ENCODE data around the gene CYB561A3.

CYB561A3 gene

GRCh38 chr11:61378713-61379313 is 17.1 kb upstream of the CYB561A3 start:
- no peaks in the 10 kb centered on the region for H3K4me1 Mint-ChIP-seq (ENCODE audit: low read depth)
- peaks cover 7% of the 10 kb centered on the region for H3K36me3 Mint-ChIP-seq (ENCODE audit: low read depth)
- H3K27me3 Mint-ChIP-seq (ENCODE audit: low read depth), result no peaks in the 10 kb centered on the region
- H3K4me3 Mint-ChIP-seq, result no peak overlapping the region
- no peak overlapping the region for H3K27ac Mint-ChIP-seq
- no peaks in the 10 kb centered on the region for H3K9me3 Mint-ChIP-seq

DNA sequence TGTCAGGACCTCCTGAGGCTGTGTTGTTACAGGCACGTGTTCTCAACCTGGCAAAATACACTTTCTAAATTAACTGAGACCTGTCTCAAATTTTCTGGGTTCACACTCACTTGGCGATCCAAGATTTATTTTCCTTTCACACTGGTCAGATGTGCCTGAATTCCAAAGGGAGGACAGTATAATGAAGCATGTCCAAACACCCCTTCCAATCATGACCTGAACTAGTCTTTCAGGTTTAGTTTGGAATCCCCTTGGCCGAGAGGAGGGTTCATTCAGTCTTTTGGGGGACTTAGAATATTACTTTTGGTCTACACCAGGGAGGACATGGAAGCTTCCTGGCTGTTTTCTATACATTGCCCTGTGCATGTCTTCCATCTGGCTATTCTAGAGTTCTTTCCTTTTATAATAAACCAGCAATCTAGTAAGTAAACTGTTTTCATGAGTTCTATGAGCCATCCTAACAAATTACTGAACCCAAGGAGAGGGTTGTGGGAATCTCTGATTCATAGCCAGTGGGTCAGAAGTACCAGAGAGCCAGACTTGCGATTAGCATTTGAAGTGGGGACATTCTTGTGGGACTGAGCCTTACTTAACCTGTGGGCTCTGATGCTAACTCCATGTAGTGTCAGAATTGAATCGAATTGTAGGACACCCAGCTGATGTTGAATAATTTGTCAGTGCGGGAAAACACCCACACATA is 15.9 kb upstream of the CYB561A3 start:
- H3K4me3 Mint-ChIP-seq, result no peak overlapping the region

GRCh38 chr11:61375761-61376108 is 14.1 kb upstream of the CYB561A3 start:
- H3K9me3 Mint-ChIP-seq, result peaks cover 4% of the 10 kb centered on the region
- H3K4me3 Mint-ChIP-seq, result no peak overlapping the region
- H3K36me3 Mint-ChIP-seq (ENCODE audit: low read depth), result peaks cover 18% of the 10 kb centered on the region
- no peaks in the 10 kb centered on the region for H3K4me1 Mint-ChIP-seq (ENCODE audit: low read depth)
- H3K27ac Mint-ChIP-seq, result no peak overlapping the region
- no peaks in the 10 kb centered on the region for H3K27me3 Mint-ChIP-seq (ENCODE audit: low read depth)

More for the DNA sequence above, 15.9 kb upstream of the CYB561A3 start:
- peaks cover 10% of the 10 kb centered on the region for H3K36me3 Mint-ChIP-seq (ENCODE audit: low read depth)
- H3K27me3 Mint-ChIP-seq (ENCODE audit: low read depth), result no peaks in the 10 kb centered on the region
- no peaks in the 10 kb centered on the region for H3K4me1 Mint-ChIP-seq (ENCODE audit: low read depth)
- H3K9me3 Mint-ChIP-seq, result no peaks in the 10 kb centered on the region
- H3K27ac Mint-ChIP-seq, result no peak overlapping the region

DNA sequence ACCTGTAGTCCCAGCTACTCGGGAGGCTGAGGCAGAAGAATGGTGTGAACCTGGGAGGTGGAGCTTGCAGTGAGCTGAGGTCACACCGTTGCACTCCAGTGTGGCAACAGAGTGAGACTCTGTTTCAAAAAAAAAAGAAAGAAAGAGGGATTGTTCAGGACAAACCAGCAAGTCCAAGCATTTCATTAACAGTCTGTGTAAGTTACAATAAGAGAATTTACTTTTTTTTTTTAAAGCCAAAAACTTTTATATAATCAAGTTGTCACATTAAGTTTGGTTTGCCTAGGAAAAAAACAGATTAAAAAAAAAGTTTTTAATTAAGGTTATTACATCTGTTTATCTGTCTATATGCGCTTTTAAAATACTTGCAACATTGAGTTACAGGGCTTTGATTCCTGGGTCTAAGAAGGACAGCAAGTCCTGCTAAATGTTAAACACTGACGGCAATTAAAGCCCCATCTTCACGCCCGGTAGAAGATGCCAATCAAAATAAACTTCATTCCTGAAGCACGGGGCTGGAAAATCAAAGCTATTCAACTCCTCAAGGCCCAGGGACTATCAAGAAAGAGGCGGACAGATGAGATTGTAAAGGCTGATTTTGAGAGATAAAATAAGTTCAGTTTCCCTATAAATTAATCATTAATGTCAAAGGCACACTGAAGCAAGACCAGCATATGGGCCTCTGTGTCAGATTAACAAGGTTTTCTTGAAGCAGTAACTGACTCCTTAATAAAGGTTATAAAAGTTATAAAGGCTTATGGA is 11.2 kb upstream of the CYB561A3 start:
- peaks cover 39% of the 10 kb centered on the region for H3K36me3 Mint-ChIP-seq (ENCODE audit: low read depth)
- no peak overlapping the region for H3K4me3 Mint-ChIP-seq
- H3K27ac Mint-ChIP-seq, result no peak overlapping the region
- peaks cover 4% of the 10 kb centered on the region for H3K9me3 Mint-ChIP-seq
- no peaks in the 10 kb centered on the region for H3K27me3 Mint-ChIP-seq (ENCODE audit: low read depth)
- H3K4me1 Mint-ChIP-seq (ENCODE audit: low read depth), result peaks cover 7% of the 10 kb centered on the region

DNA sequence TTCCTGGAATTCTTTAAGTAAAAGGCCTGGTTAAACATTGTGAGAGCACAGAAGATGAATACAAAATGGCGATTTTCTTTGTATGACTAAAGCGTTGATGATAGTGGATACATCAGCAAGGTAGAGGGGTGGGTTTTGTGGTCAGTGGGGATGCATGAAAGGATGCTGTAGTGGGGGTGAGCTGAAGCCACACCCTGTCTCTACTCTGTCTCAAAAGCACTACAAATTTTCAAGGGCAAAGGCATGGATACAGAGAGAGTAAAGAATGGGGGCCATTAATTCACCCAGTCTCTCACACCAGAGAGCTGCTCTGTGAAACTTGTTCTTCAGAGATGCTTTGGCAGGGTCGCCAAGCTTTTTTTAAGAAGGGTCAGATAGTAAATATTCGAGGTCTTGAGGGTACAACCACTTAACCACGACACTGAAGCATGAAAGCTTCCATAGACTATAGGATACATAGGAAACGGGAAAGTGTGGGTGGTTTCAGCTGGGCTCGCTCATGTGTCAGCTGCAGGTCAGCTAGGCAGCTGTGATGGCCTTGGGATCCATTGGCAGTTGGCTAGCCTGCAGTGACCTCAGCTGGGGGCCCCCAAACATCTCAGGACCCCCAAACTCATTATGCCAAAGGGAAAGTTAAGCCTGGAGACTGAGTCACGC is 8.8 kb upstream of the CYB561A3 start:
- H3K27ac Mint-ChIP-seq, result no peak overlapping the region

GRCh38 chr11:61369372-61370348 is 8.0 kb upstream of the CYB561A3 start:
- peaks cover 7% of the 10 kb centered on the region for H3K4me1 Mint-ChIP-seq (ENCODE audit: low read depth)
- H3K36me3 Mint-ChIP-seq (ENCODE audit: low read depth), result peaks cover 31% of the 10 kb centered on the region
- no peaks in the 10 kb centered on the region for H3K27me3 Mint-ChIP-seq (ENCODE audit: low read depth)
- peaks cover 4% of the 10 kb centered on the region for H3K9me3 Mint-ChIP-seq
- no peak overlapping the region for H3K27ac Mint-ChIP-seq
- no peak overlapping the region for H3K4me3 Mint-ChIP-seq

More for the DNA sequence above, 8.8 kb upstream of the CYB561A3 start:
- Mint-ChIP-seq H3K4me1 (ENCODE audit: low read depth) (peaks cover 7% of the 10 kb centered on the region), H3K36me3 (ENCODE audit: low read depth) (peaks cover 34% of the 10 kb centered on the region), H3K4me3 (no peak overlapping the region), H3K27me3 (ENCODE audit: low read depth) (no peaks in the 10 kb centered on the region), H3K9me3 (peaks cover 4% of the 10 kb centered on the region)

- H3K27me3 Mint-ChIP-seq (ENCODE audit: low read depth), result no peaks in the 10 kb centered on the region
- no peak overlapping the region for H3K4me3 Mint-ChIP-seq
- H3K9me3 Mint-ChIP-seq, result peaks cover 4% of the 10 kb centered on the region
- H3K27ac Mint-ChIP-seq, result peak overlapping the region; percentile 21
- H3K4me1 Mint-ChIP-seq (ENCODE audit: low read depth), result peaks cover 11% of the 10 kb centered on the region
- H3K36me3 Mint-ChIP-seq (ENCODE audit: low read depth), result peaks cover 31% of the 10 kb centered on the region
These were observed 7.0 kb upstream of the CYB561A3 start for GRCh38 chr11:61368646-61369045.

GRCh38 chr11:61367406-61367805 is 5.7 kb upstream of the CYB561A3 start:
- Mint-ChIP-seq H3K36me3 (ENCODE audit: low read depth) (peaks cover 27% of the 10 kb centered on the region), H3K27me3 (ENCODE audit: low read depth) (no peaks in the 10 kb centered on the region)

GRCh38 chr11:61364012-61364675 is 2.5 kb upstream of the CYB561A3 start:
- peaks cover 11% of the 10 kb centered on the region for H3K36me3 Mint-ChIP-seq (ENCODE audit: low read depth)
- peaks cover 31% of the 10 kb centered on the region for H3K4me1 Mint-ChIP-seq (ENCODE audit: low read depth)
- H3K27ac Mint-ChIP-seq, result no peak overlapping the region

More at GRCh38 chr11:61367406-61367805, 5.7 kb upstream of the CYB561A3 start:
- Mint-ChIP-seq H3K4me3 (no peak overlapping the region), H3K27ac (no peak overlapping the region), H3K4me1 (ENCODE audit: low read depth) (peaks cover 22% of the 10 kb centered on the region), H3K9me3 (peaks cover 4% of the 10 kb centered on the region)

DNA sequence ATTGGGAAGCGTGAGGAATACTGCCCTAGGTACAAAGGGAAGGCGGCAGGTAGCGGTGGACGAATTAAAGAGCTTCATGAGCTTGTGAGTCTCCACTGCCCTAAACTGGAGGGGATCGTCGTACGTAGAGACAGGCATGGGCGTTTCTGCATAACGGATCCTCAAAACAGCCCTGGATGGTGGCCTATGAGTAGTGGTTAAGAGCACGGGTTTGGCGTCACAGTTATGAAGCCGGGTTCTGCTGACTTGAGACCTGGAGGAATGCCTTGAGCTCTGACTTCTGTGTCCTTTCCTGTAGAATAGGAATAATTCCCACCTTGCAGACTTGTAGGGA is 827 bp upstream of the CYB561A3 start:
- peak overlapping the region; percentile 98 for H3K4me3 Mint-ChIP-seq
- H3K27me3 Mint-ChIP-seq (ENCODE audit: low read depth), result no peaks in the 10 kb centered on the region
- peaks cover 3% of the 10 kb centered on the region for H3K36me3 Mint-ChIP-seq (ENCODE audit: low read depth)

More at GRCh38 chr11:61364012-61364675, 2.5 kb upstream of the CYB561A3 start:
- Mint-ChIP-seq H3K27me3 (ENCODE audit: low read depth) (no peaks in the 10 kb centered on the region), H3K9me3 (no peaks in the 10 kb centered on the region), H3K4me3 (peak overlapping the region; percentile 98)

GRCh38 chr11:61361237-61361740 is 393 bp downstream of the CYB561A3 start:
- peaks cover 33% of the 10 kb centered on the region for H3K4me1 Mint-ChIP-seq (ENCODE audit: low read depth)
- no peaks in the 10 kb centered on the region for H3K27me3 Mint-ChIP-seq (ENCODE audit: low read depth)
- H3K27ac Mint-ChIP-seq, result peak overlapping the region; percentile 97
- no peaks in the 10 kb centered on the region for H3K9me3 Mint-ChIP-seq
- H3K4me3 Mint-ChIP-seq, result peak overlapping the region; percentile 98
- peaks cover 5% of the 10 kb centered on the region for H3K36me3 Mint-ChIP-seq (ENCODE audit: low read depth)

More for the DNA sequence above, 827 bp upstream of the CYB561A3 start:
- Mint-ChIP-seq H3K9me3 (no peaks in the 10 kb centered on the region), H3K27ac (peak overlapping the region; percentile 97), H3K4me1 (ENCODE audit: low read depth) (peaks cover 33% of the 10 kb centered on the region)

GRCh38 chr11:61359516-61359915 is 2.2 kb downstream of the CYB561A3 start:
- Mint-ChIP-seq H3K4me1 (ENCODE audit: low read depth) (peaks cover 33% of the 10 kb centered on the region), H3K27me3 (ENCODE audit: low read depth) (no peaks in the 10 kb centered on the region), H3K27ac (peak overlapping the region; percentile 26), H3K36me3 (ENCODE audit: low read depth) (peaks cover 10% of the 10 kb centered on the region), H3K9me3 (no peaks in the 10 kb centered on the region), H3K4me3 (peak overlapping the region; percentile 17)

DNA sequence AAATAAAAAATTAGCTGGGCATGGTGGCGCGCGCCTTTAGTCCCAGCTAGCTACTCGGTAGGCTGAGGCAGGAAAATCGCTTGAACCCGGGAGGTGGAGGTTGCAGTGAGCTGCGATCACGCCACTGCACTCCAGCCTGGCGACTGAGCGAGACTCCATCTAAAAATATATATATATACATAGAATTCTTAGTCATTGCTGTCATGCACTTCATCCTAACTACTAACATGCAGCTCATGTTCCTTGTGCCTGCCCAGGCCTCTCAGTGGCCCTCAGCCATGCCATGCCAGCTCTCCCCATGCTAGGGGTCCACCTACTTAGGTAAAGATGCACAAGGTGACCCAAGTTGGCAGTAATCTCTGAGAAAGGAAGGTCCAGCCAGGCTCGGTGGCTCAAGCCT is 3.1 kb downstream of the CYB561A3 start:
- no peak overlapping the region for H3K4me3 Mint-ChIP-seq
- H3K27ac Mint-ChIP-seq, result no peak overlapping the region
- H3K4me1 Mint-ChIP-seq (ENCODE audit: low read depth), result peaks cover 28% of the 10 kb centered on the region
- H3K9me3 Mint-ChIP-seq, result no peaks in the 10 kb centered on the region
- H3K27me3 Mint-ChIP-seq (ENCODE audit: low read depth), result no peaks in the 10 kb centered on the region
- H3K36me3 Mint-ChIP-seq (ENCODE audit: low read depth), result peaks cover 13% of the 10 kb centered on the region
